ENCODE measurements around the gene MRPL49.
A peak's percentile ranks its signal among the peaks of the same experiment; 100 is the strongest.

MRPL49 gene

DNA sequence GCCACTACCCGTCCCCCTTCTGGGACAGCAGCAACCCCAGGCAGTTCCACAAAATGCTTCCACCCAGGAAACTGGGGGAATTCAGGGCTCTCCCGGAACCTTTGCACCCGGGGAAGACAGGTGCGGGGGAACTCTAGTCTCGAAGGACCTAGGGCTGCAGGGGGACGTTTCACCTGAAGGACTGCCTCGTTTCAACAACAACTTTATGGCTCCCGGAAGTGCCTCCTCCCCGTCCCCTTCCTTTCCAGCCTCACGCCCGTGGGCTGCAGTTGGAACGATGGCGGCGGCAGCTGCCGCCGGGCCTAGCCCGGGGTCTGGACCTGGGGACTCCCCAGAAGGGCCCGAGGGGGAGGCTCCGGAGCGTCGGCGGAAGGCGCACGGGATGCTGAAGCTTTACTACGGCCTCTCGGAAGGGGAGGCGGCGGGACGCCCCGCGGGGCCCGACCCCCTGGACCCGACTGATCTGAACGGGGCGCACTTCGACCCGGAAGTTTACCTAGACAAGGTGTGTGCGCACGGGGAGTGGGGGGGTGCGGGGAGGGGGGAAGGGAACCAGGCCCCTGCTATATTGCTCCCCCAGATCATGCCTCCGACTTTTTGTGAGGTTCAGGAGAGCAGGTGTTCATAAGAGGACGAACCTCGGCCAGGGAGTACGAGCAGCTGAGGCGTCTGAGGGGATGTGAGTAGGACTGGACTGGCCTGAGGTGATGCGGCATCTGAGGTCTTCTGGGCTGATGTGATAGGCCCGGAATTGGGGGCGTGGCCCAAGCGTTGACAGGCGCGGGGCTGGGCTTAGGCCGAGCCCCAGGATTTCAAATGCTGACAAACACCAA, 25.9 kb upstream of the MRPL49 start, which contains the start of gene VPS51:
TSS of gene VPS51 (plus strand) at position 241 of the 833 bp plus-strand sequence. CDS start at position 278, 37 bp downstream.
- ChIA-PET CTCF (interaction anchor here (4.6 kb wide), 1 partner anchor 15 kb away, joined by 20 read pairs; the partner anchor contains the start of gene TM7SF2), POLR2A (interaction anchor here (0.5 to 2.7 kb wide), 11 partner anchors 11 to 85 kb away, joined by 3 to 18 read pairs (median 4); partner anchors contain the start of genes CDCA5, SAC3D1, TM7SF2 and ZFPL1)
- peak; percentile 49; the same call in 1 of the 2 replicates for TF ChIP-seq TARDBP (IDR thresholded peaks at IDR 0.05)
- no peak for TF ChIP-seq HDGF (IDR thresholded peaks at IDR 0.05; ENCODE audit: borderline replicate concordance)
- TF ChIP-seq FOXM1 (IDR thresholded peaks at IDR 0.05; ENCODE audit: borderline replicate concordance) = peak; percentile 85; the same call in 1 of the 2 replicates
- no peak for TF ChIP-seq SP1 (IDR thresholded peaks at IDR 0.05)
- TF ChIP-seq FOXK2 (IDR thresholded peaks at IDR 0.05) = no peak
- TF ChIP-seq LEF1 (IDR thresholded peaks at IDR 0.05; ENCODE audit: borderline replicate concordance) = no peak; the same call in 1 of the 2 replicates
- peak; percentile 87 for TF ChIP-seq CTBP1 (IDR thresholded peaks at IDR 0.05; ENCODE audit: borderline replicate concordance)
- no peak for TF ChIP-seq FOXA1 (IDR thresholded peaks at IDR 0.05)
- TF ChIP-seq NFRKB (IDR thresholded peaks at IDR 0.05) = peak; percentile 84
- peak; percentile 25; the same call in 1 of the 2 replicates for TF ChIP-seq L3MBTL2 (conservative IDR thresholded peaks at IDR 0.05)
- TF ChIP-seq, protein P1, sequence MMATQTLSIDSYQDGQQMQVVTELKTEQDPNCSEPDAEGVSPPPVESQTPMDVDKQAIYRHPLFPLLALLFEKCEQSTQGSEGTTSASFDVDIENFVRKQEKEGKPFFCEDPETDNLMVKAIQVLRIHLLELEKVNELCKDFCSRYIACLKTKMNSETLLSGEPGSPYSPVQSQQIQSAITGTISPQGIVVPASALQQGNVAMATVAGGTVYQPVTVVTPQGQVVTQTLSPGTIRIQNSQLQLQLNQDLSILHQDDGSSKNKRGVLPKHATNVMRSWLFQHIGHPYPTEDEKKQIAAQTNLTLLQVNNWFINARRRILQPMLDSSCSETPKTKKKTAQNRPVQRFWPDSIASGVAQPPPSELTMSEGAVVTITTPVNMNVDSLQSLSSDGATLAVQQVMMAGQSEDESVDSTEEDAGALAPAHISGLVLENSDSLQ (IDR thresholded peaks at IDR 0.05) = peak; percentile 15; the same call in 1 of the 2 replicates
- TF ChIP-seq ZNF384 (IDR thresholded peaks at IDR 0.05) = peak; percentile 74
- TF ChIP-seq ELF4 (IDR thresholded peaks at IDR 0.05) = peak; percentile 90
- peak; percentile 89 for TF ChIP-seq ARNT (IDR thresholded peaks at IDR 0.05)
- TF ChIP-seq BHLHE40 (IDR thresholded peaks at IDR 0.05; ENCODE audit: borderline replicate concordance) = no peak
- TF ChIP-seq SUZ12 (IDR thresholded peaks at IDR 0.05) = no peak
- peak; percentile 90 for DNase-seq (ENCODE audit: extremely low spot score)

DNA sequence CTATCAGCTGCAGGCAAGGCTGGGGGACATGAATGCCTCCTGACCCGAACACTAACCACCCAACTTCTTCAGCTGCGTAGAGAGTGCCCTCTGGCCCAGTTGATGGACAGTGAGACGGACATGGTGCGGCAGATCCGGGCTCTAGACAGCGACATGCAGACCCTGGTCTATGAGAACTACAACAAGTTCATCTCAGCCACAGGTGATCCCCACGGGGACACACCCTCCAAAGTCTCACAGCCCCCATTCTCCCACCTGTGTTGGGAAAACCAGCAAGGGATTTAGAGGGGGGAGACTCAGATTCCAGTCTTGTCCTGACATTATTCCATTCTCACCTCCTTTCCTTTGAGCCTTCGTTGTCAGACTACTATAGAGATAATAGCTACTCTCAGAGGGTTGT, 25.2 kb upstream of the MRPL49 start:
- TF ChIP-seq L3MBTL2 (conservative IDR thresholded peaks at IDR 0.05) = no peak
- no peak for TF ChIP-seq ZNF384 (IDR thresholded peaks at IDR 0.05)
- TF ChIP-seq SP1 (IDR thresholded peaks at IDR 0.05) = no peak
- no peak for TF ChIP-seq BHLHE40 (IDR thresholded peaks at IDR 0.05; ENCODE audit: borderline replicate concordance)
- no peak for TF ChIP-seq LEF1 (IDR thresholded peaks at IDR 0.05; ENCODE audit: borderline replicate concordance)
- ChIA-PET CTCF (interaction anchor here (1.0 to 4.6 kb wide), 2 partner anchors 9 to 15 kb away, joined by 3 to 20 read pairs; partner anchors contain the start of gene TM7SF2), POLR2A (interaction anchor here (0.8 to 2.7 kb wide), 8 partner anchors 13 to 72 kb away, joined by 3 to 18 read pairs (median 4); partner anchors contain the start of genes CDCA5, SAC3D1, TM7SF2 and ZFPL1)
- no peak for DNase-seq (ENCODE audit: extremely low spot score)

DNA sequence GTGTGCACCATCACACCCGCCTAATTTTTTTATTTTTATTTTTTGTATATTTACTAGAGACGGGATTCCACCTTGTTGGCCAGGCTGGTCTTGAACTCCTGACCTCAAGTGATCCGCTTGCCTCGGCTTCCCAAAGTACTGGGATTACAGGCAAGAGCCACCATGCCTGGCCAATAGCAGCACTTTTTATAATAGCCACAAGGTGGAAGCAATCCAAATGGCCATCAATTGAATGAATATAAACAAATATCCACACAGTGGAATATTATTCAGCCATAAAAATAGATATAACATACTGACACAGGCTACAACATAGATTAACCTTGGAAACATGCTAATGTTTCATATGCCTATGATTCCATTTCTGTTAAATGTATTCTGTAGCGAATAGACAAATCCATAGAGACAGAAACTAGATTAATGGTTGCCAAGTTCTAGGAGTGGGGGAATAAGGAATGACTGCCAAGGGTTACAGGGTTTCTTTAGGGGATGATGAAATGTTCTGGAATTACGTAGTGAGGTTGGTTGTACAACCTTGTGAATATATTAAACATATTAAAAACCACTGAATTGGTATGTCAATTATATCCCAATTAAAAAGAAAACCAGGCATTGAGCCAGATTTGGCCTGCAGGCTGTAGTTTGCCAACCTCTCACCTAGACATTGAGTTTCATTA, 21.3 kb upstream of the MRPL49 start:
- ChIA-PET POLR2A (interaction anchor here (3.4 kb wide), 1 partner anchor 11 kb away, joined by 9 read pairs; the partner anchor contains the start of gene TM7SF2), CTCF (interaction anchor here (0.6 to 4.6 kb wide), 4 partner anchors 10 to 250 kb away, joined by 3 to 20 read pairs (median 8); partner anchors contain the start of gene TM7SF2)
- TF ChIP-seq FOXM1 (IDR thresholded peaks at IDR 0.05; ENCODE audit: borderline replicate concordance) = no peak
- no peak for TF ChIP-seq SP1 (IDR thresholded peaks at IDR 0.05)
- TF ChIP-seq SUZ12 (IDR thresholded peaks at IDR 0.05) = no peak
- TF ChIP-seq ELF4 (IDR thresholded peaks at IDR 0.05) = no peak
- TF ChIP-seq FOXK2 (IDR thresholded peaks at IDR 0.05) = no peak
- TF ChIP-seq L3MBTL2 (conservative IDR thresholded peaks at IDR 0.05) = no peak
- no peak for TF ChIP-seq NFRKB (IDR thresholded peaks at IDR 0.05)
- no peak for TF ChIP-seq FOXA1 (IDR thresholded peaks at IDR 0.05)
- no peak for TF ChIP-seq HDGF (IDR thresholded peaks at IDR 0.05; ENCODE audit: borderline replicate concordance)
- no peak for TF ChIP-seq ZNF384 (IDR thresholded peaks at IDR 0.05)
- no peak for TF ChIP-seq BHLHE40 (IDR thresholded peaks at IDR 0.05; ENCODE audit: borderline replicate concordance)
- TF ChIP-seq, protein P1 (IDR thresholded peaks at IDR 0.05) = no peak
- no peak for TF ChIP-seq CTBP1 (IDR thresholded peaks at IDR 0.05; ENCODE audit: borderline replicate concordance)
- TF ChIP-seq ARNT (IDR thresholded peaks at IDR 0.05) = no peak
- no peak for TF ChIP-seq TARDBP (IDR thresholded peaks at IDR 0.05)
- TF ChIP-seq LEF1 (IDR thresholded peaks at IDR 0.05; ENCODE audit: borderline replicate concordance) = no peak
- no peak for DNase-seq (ENCODE audit: extremely low spot score)

DNA sequence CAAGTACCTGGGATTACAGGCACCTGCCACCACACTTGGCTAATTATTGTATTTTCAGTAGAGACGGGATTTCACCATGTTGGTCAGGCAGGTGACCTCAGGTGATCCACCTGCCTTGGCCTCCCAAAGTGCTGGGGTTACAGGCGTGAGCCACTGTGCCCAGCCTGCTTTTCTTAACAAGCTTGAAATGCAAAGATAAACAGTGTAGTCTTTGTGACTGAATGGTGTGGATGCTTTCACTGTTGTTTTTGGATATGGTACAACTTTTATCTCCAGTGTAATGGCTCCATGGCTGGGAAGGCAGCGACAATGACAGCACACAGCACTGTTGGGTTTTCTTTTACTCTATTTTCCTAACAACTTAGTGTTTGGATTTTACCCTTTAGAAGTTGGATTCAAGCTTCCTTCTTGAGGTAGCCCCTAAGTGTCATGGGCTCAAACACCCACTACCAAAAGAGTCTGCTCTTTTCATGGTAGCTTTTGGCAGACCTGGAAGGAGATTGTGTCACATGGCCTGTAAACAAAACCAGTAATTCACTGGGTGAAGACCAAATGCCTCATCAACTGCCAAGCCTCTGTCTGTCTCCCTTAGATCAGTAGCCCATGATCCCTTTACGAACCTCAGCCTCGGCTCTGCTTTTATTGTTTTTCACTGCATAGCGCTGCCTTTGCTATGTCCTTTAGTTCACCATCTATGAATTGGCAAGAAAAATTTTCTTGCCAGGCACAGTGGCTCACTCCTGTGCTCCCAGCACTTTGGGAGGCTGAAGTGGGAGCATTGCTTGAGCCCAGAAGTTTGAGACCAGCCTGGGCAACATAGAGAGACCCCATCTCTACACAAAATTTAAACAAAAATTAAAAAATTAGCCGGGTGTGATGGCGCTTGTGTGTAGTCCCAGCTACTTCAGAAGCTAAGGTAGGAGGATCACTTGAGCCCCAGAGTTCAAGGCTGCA, 19.7 kb upstream of the MRPL49 start:
- POLR2A ChIA-PET = interaction anchor here (0.9 to 3.4 kb wide), 3 partner anchors 9 to 20 kb away, joined by 4 to 9 read pairs (median 4); partner anchors contain the start of genes FAU, MRPL49 and TM7SF2
- no peak for DNase-seq (ENCODE audit: extremely low spot score)
- CTCF ChIA-PET = interaction anchor here (1.8 kb wide), 1 partner anchor 9 kb away, joined by 11 read pairs; the partner anchor contains the start of gene TM7SF2
- TF ChIP-seq ARNT (IDR thresholded peaks at IDR 0.05) = no peak
- no peak for TF ChIP-seq CTBP1 (IDR thresholded peaks at IDR 0.05; ENCODE audit: borderline replicate concordance)
- TF ChIP-seq FOXM1 (IDR thresholded peaks at IDR 0.05; ENCODE audit: borderline replicate concordance) = no peak
- TF ChIP-seq L3MBTL2 (conservative IDR thresholded peaks at IDR 0.05) = no peak
- TF ChIP-seq SP1 (IDR thresholded peaks at IDR 0.05) = no peak
- TF ChIP-seq BHLHE40 (IDR thresholded peaks at IDR 0.05; ENCODE audit: borderline replicate concordance) = no peak
- no peak for TF ChIP-seq HDGF (IDR thresholded peaks at IDR 0.05; ENCODE audit: borderline replicate concordance)
- TF ChIP-seq NFRKB (IDR thresholded peaks at IDR 0.05) = no peak
- TF ChIP-seq ZNF384 (IDR thresholded peaks at IDR 0.05) = no peak
- no peak for TF ChIP-seq TARDBP (IDR thresholded peaks at IDR 0.05)
